Psoas muscle (tissue), 8 donors: ENCODE measurements around the gene CEP72. TPM values are rescaled to one million over a fixed set of nuclear protein-coding genes. Genes with fewer than 3 reads are reported as not detected.

Source experiments
- ATAC-seq, 4 donors: fragments of 200-7000 bp; cut with Tn5 transposase; one replicate each; pipeline ENCODE4 v1.9.1; 2020; ENCODE audit warnings: moderate library complexity in 3 of 4, mild to moderate bottlenecking in 2 of 4
- DNase-seq, 2 donors: peaks; one replicate each; pipeline ENCODE4 v3.0.0-alpha.2; 2020
- H3K27ac ChIP-seq: fragments of 200-600 bp; one replicate; pipeline ENCODE4 v1.8.0; 2022
- H3K27me3 ChIP-seq, 3 donors: fragments of 200-600 bp in 1 of 3; one replicate each; pipeline versions ENCODE4 v1.6.1 to v1.8.0; 2013 to 2022; ENCODE audit warnings: low read length in 2 of 3, mild to moderate bottlenecking in 2 of 3, moderate library complexity in 1 of 3; ENCODE audit not compliant: insufficient read depth in 3 of 3
- H3K36me3 ChIP-seq, 2 donors: fragments of 200-600 bp in 1 of 2; one replicate each; pipeline versions ENCODE4 v1.6.1 to v1.8.0; 2013 to 2022; ENCODE audit warnings: low read depth in 1 of 2, mild to moderate bottlenecking in 1 of 2, moderate library complexity in 1 of 2; ENCODE audit not compliant: insufficient read depth in 1 of 2
- H3K4me1 ChIP-seq: fragments of 200-600 bp; one replicate; pipeline ENCODE4 v1.8.0; 2022
- H3K4me3 ChIP-seq: fragments of 200-600 bp; one replicate; pipeline ENCODE4 v1.8.0; 2022; ENCODE audit warnings: mild to moderate bottlenecking
- H3K9me3 ChIP-seq: fragments of 200-600 bp; one replicate; pipeline ENCODE4 v1.8.0; 2022
- CTCF ChIP-seq: fragments of 200-600 bp; IDR thresholded peaks from one replicate; pipeline ENCODE4 v1.8.0; 2022; ENCODE audit warnings: antibody characterized with exemption
- WGBS, 3 donors: extraction: QIAGEN DNeasy Blood & Tissue Kit; methylation state at CpG; one replicate each; pipeline versions ENCODE4 v1.1.6 to v1.1.7; 2013; 5-methylcytosine and 5-hydroxymethylcytosine counted together
- intact Hi-C, 2 donors: fragments of 100-400 bp; cut with DNase I; formaldehyde crosslinking; loops; one replicate each; pipeline versions ENCODE4 v1.11.0 to v1.14.2; 2022
- polyA plus RNA-seq, 3 donors: library from polyadenylated mRNA; stranded (reverse); fragments of 200-250 nt; gene quantifications; one replicate each; pipeline ENCODE4 v1.2.3, GENCODE V29; 2013
- total RNA-seq, 4 donors: library from RNA; stranded (reverse); fragmentation: NEBNext Ultra II Directional in 2 of 4; extraction: Animal tissue kit (Norgen Biotek cat#: 25700) in 2 of 4; gene quantifications; one replicate each; pipeline versions ENCODE4 v1.2.1 to v1.2.4, GENCODE V29; 2021 to 2023
- donor health status: healthy with polysubstance abuse.
- donor health status: DM: no; HTN: no; CAD: no; lungs with moderate emphysema.
- donor health status: Bipolar disorder and iron deficiency.
- donor health status: healthy.
- donor health status: DM: yes; HTN: yes; CAD: no.
- donor health status: DM: no; HTN: no; CAD: no.
- donor health status: DM: no; HTN: no; CAD: no.
- donor health status: DM: yes; HTN: yes; CAD: no.

Gene CEP72
- total and polyA plus RNA-seq, 7 donors: 0.43 to 2.4 (median 0.71) TPM

GRCh38 chr5:661891-662750 is 50.0 kb downstream of the CEP72 start:
- ATAC-seq (no peak), DNase-seq (peak; percentile 9 to 35)
- Histone ChIP-seq H3K9me3 (no peaks in the 10 kb centered on the region), H3K4me1 (no peaks in the 10 kb centered on the region), H3K36me3 (peaks cover 0 to 42% of the 10 kb centered on the region in 2 donors), H3K4me3 (no peak overlapping the region), H3K27ac (no peak overlapping the region), H3K27me3 (no peaks in the 10 kb centered on the region)
- intact Hi-C loops: no loop called here
- WGBS, 3 donors: 97 to 98% (median 97%) methylated on average over 52 to 53 of the region's 53 CpGs
- TF ChIP-seq CTCF: no peak

GRCh38 chr5:662751-663435 is 50.8 kb downstream of the CEP72 start:
- Histone ChIP-seq H3K27ac (no peak overlapping the region), H3K36me3 (peaks cover 0 to 42% of the 10 kb centered on the region in 2 donors), H3K9me3 (no peaks in the 10 kb centered on the region), H3K27me3 (no peaks in the 10 kb centered on the region), H3K4me1 (no peaks in the 10 kb centered on the region), H3K4me3 (no peak overlapping the region)
- no peak for TF ChIP-seq CTCF
- no peak for ATAC-seq
- DNase-seq: peak; percentile 5 to 46
- intact Hi-C loops: no loop called here
- 94 to 98% (median 98%) methylated on average over 56 of the region's 56 CpGs for WGBS, 3 donors

GRCh38 chr5:663436-664342 is 51.5 kb downstream of the CEP72 start:
- H3K27me3 ChIP-seq: no peaks in the 10 kb centered on the region
- WGBS, 3 donors: 89 to 91% (median 89%) methylated on average over 36 to 38 of the region's 38 CpGs
- no peaks in the 10 kb centered on the region for H3K9me3 ChIP-seq
- H3K27ac ChIP-seq: no peak overlapping the region
- ATAC-seq (peak in 1 of 4 donors; percentile 19), DNase-seq (peak in 1 of 2 donors; percentile 38)
- TF ChIP-seq CTCF: no peak
- no peak overlapping the region for H3K4me3 ChIP-seq
- H3K4me1 ChIP-seq: no peaks in the 10 kb centered on the region
- intact Hi-C loops: no loop called here
- peaks cover 0 to 42% of the 10 kb centered on the region in 2 donors for H3K36me3 ChIP-seq

GRCh38 chr5:664343-664993 is 52.3 kb downstream of the CEP72 start:
- H3K4me3 ChIP-seq: no peak overlapping the region
- 87 to 92% (median 87%) methylated on average over 22 to 24 of the region's 24 CpGs for WGBS, 3 donors

More at GRCh38 chr5:664343-664993, 52.3 kb downstream of the CEP72 start:
- TF ChIP-seq CTCF: no peak
- H3K27ac ChIP-seq: no peak overlapping the region
- peak in 1 of 2 donors; percentile 32 for DNase-seq
- no peak for ATAC-seq
- H3K9me3 ChIP-seq: no peaks in the 10 kb centered on the region
- peaks cover 0 to 42% of the 10 kb centered on the region in 2 donors for H3K36me3 ChIP-seq
- H3K27me3 ChIP-seq: no peaks in the 10 kb centered on the region
- H3K4me1 ChIP-seq: no peaks in the 10 kb centered on the region
- intact Hi-C loops: no loop called here
